GM12801 (cell line): ENCODE measurements around the gene CDK1.

Source experiments
- TF ChIP-seq, protein P1 (sequence below): IDR thresholded peaks from one replicate; pipeline ENCODE4 v1.5.1; 2011; ENCODE audit warnings: control low read depth; ENCODE audit not compliant: insufficient read length; ENCODE audit errors: extremely low read depth

CDK1 gene

DNA sequence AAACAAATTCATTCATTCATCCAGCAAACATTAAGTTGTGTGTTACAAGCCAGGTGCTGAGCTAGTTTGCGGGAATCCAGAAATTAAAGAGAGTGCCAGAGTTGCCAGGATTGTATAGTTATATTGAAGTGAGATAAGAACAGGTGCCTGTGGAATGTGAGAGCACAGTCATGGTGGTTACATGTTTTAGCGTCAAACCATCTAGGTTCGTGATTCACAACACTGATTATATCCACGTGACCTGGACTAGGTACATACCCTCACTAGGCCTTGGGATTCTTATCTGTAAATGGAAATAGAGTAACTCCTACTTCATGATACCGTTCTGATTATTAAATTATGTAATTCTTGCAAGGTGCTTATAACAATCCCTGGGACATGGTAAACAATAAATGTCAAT, 24.5 kb upstream of the CDK1 start:
- TF ChIP-seq, protein P1, sequence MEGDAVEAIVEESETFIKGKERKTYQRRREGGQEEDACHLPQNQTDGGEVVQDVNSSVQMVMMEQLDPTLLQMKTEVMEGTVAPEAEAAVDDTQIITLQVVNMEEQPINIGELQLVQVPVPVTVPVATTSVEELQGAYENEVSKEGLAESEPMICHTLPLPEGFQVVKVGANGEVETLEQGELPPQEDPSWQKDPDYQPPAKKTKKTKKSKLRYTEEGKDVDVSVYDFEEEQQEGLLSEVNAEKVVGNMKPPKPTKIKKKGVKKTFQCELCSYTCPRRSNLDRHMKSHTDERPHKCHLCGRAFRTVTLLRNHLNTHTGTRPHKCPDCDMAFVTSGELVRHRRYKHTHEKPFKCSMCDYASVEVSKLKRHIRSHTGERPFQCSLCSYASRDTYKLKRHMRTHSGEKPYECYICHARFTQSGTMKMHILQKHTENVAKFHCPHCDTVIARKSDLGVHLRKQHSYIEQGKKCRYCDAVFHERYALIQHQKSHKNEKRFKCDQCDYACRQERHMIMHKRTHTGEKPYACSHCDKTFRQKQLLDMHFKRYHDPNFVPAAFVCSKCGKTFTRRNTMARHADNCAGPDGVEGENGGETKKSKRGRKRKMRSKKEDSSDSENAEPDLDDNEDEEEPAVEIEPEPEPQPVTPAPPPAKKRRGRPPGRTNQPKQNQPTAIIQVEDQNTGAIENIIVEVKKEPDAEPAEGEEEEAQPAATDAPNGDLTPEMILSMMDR, result no peak

DNA sequence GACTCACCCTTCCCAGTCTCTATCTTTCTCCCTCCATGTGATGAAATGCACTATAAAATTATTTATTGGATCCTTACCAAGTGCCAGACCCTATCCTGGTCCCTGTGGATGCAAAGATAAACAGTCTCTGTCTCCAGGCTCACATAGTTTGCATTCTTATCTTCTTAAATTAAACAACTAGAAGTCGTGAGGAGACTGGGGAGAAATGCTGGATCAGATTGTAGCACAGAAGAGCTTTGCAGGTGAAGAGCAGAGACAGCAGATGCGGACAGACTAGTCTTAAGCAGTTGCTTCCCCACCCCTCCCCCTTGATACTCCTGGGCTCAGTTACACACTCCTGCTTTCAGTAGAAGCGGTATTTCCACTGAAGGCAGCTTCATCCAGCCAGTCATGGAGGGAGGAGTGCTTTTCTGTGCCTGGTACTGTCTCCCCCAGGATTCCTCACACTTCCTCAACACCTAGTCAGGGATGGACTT, 20.8 kb upstream of the CDK1 start:
- TF ChIP-seq, protein P1, result no peak

GRCh38 chr10:60759181-60759580, 19.1 kb upstream of the CDK1 start:
- TF ChIP-seq, protein P1, result no peak

GRCh38 chr10:60760711-60761210, 17.5 kb upstream of the CDK1 start:
- TF ChIP-seq, protein P1, result no peak

DNA sequence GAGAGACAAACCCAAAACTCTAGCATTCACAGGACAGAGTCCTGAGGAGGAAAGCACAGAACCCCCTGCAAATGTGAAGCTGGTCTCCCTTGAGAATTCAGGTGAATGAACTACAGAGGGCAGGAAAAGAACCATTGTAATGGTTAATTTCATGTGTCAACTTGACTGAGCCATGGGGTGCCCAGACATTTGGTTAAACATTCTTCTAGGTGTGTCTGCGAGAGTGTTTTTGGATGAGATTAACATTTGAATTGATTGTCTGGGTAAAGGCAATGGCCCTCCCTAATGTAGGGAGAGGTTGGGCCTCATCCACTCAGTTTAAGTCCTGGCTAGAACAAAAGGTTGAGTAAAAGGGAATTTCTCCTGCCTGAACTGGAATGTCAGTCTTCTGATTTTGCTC, 15.7 kb upstream of the CDK1 start:
- TF ChIP-seq, protein P1, result no peak

DNA sequence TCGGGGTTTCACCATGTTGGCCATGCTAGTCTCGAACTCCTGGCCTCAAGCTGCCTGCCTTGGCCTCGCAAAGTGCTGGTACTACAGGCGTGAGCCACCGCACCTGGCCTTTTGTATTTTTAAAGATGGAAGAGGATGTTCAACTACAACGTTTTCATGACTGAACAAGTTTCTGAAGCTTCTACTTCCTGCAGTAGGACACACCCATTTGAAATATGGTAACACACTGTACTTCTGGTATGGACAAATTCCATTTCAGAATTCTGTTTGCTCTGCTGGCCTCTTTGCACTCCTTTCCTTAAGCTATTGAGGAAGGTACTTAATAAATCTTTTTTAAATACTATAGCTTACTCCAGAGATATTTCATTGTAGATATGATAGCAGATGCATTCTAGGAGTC, 10.9 kb upstream of the CDK1 start:
- TF ChIP-seq, protein P1, result no peak

DNA sequence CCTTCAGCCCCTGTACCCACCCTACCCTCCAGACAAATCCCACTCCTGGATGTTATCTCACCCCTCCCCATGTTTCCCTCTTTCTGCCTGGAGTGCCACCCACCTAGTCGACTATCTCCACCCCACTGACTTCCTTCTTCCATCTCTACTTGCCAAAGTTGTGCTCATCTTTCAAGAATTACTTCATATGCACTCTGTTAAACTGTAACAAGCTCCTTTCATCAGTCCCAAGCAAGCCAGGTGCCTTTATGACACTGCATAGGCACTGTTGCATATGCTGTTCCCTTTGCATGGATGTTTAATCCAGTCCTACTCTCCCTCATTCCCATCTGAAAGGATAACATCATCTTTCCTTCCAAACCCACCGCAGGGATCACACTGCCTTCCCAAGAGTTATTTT, 8.9 kb upstream of the CDK1 start:
- TF ChIP-seq, protein P1, result no peak
